ENCODE data around the gene VWA5B2.

VWA5B2 gene

GRCh38 chr3:184186184-184186901, 43.0 kb upstream of the VWA5B2 start, which contains the start of gene ABCF3:
Gene ABCF3, plus strand, starts transcription at chr3:184186199. Its CDS starts 9 bp downstream, at chr3:184186208.
- Histone ChIP-seq H3K9me3 (ENCODE audit: insufficient read depth, low read length, severe bottlenecking) (no peaks in the 10 kb centered on the region), H3K4me3 (ENCODE audit: low read depth in 1 of 2, low read length in 2 of 2) (peak within 1 kb of the TSS; percentile 47 to 68; a peak in 3 of 4 replicates), H3K9ac (ENCODE audit: low read depth, low read length) (peak within 1 kb of the TSS; percentile 72), H3K4me2 (ENCODE audit: insufficient read depth, low read length) (peak within 1 kb of the TSS; percentile 76), H3K4me1 (ENCODE audit: insufficient read depth, low read length) (peaks cover 29% of the 10 kb centered on the region), H3K27ac (ENCODE audit: low read length) (peak within 1 kb of the TSS; percentile 80), H3K36me3 (ENCODE audit: insufficient read depth, low read length) (peaks cover 70% of the 10 kb centered on the region), H3K79me2 (ENCODE audit: insufficient read depth, low read length) (peaks cover 33% of the 10 kb centered on the region), H4K20me1 (ENCODE audit: insufficient read depth, low read length) (peaks cover 17% of the 10 kb centered on the region), H2AFZ (ENCODE audit: low read depth, low read length) (peak within 1 kb of the TSS; percentile 92), H3K27me3 (ENCODE audit: insufficient read depth, low read length, poor library complexity) (no peaks in the 10 kb centered on the region)
- TF ChIP-seq, protein P1, sequence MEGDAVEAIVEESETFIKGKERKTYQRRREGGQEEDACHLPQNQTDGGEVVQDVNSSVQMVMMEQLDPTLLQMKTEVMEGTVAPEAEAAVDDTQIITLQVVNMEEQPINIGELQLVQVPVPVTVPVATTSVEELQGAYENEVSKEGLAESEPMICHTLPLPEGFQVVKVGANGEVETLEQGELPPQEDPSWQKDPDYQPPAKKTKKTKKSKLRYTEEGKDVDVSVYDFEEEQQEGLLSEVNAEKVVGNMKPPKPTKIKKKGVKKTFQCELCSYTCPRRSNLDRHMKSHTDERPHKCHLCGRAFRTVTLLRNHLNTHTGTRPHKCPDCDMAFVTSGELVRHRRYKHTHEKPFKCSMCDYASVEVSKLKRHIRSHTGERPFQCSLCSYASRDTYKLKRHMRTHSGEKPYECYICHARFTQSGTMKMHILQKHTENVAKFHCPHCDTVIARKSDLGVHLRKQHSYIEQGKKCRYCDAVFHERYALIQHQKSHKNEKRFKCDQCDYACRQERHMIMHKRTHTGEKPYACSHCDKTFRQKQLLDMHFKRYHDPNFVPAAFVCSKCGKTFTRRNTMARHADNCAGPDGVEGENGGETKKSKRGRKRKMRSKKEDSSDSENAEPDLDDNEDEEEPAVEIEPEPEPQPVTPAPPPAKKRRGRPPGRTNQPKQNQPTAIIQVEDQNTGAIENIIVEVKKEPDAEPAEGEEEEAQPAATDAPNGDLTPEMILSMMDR (IDR thresholded peaks at IDR 0.05; ENCODE audit: borderline replicate concordance, extremely low read depth, low read length, poor library complexity, severe bottlenecking) = peak; percentile 2
- TF ChIP-seq EZH2 (IDR thresholded peaks at IDR 0.05; ENCODE audit: borderline replicate concordance, low read depth, low read length, severe bottlenecking) = no peak
- no peak for DNase-seq
- peak; percentile 20 for ATAC-seq (ENCODE audit: insufficient read depth, low read depth)

DNA sequence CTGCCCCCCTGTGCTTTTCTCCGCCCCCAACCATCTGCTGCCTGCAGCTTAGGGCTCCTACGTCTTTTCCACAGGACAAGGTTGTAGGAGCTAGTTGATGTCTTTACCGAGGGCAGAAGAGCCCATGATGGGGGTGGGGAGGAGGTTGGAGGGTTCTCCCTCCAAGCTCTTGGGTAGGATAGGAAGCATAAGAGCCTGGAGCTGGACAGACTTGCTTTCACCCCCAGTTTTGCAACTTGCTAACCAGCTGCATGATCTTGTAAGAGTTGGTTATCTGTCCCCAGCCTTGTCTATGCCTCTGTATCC, 42.5 kb upstream of the VWA5B2 start:
- H3K27ac ChIP-seq (ENCODE audit: low read length) = peak overlapping the region; percentile 61
- ATAC-seq (ENCODE audit: insufficient read depth, low read depth) (no peak), DNase-seq (no peak)
- H4K20me1 ChIP-seq (ENCODE audit: insufficient read depth, low read length) = peaks cover 17% of the 10 kb centered on the region
- no peak overlapping the region for H2AFZ ChIP-seq (ENCODE audit: low read depth, low read length)
- no peaks in the 10 kb centered on the region for H3K9me3 ChIP-seq (ENCODE audit: insufficient read depth, low read length, severe bottlenecking)
- H3K79me2 ChIP-seq (ENCODE audit: insufficient read depth, low read length) = peaks cover 33% of the 10 kb centered on the region
- TF ChIP-seq, protein P1 (IDR thresholded peaks at IDR 0.05; ENCODE audit: borderline replicate concordance, extremely low read depth, low read length, poor library complexity, severe bottlenecking) = no peak
- no peak for TF ChIP-seq EZH2 (IDR thresholded peaks at IDR 0.05; ENCODE audit: borderline replicate concordance, low read depth, low read length, severe bottlenecking)
- peaks cover 29% of the 10 kb centered on the region for H3K4me1 ChIP-seq (ENCODE audit: insufficient read depth, low read length)
- H3K27me3 ChIP-seq (ENCODE audit: insufficient read depth, low read length, poor library complexity) = no peaks in the 10 kb centered on the region
- H3K4me2 ChIP-seq (ENCODE audit: insufficient read depth, low read length) = peak overlapping the region; percentile 71
- peak overlapping the region; percentile 47 to 68; a peak in 3 of 4 replicates for H3K4me3 ChIP-seq (ENCODE audit: low read depth in 1 of 2, low read length in 2 of 2)
- peak overlapping the region; percentile 62 for H3K9ac ChIP-seq (ENCODE audit: low read depth, low read length)
- H3K36me3 ChIP-seq (ENCODE audit: insufficient read depth, low read length) = peaks cover 70% of the 10 kb centered on the region

- no peak for DNase-seq
- Histone ChIP-seq H3K36me3 (ENCODE audit: insufficient read depth, low read length) (peaks cover 70% of the 10 kb centered on the region), H3K27ac (ENCODE audit: low read length) (no peak overlapping the region), H3K4me3 (ENCODE audit: low read depth in 1 of 2, low read length in 2 of 2) (no peak overlapping the region), H3K9me3 (ENCODE audit: insufficient read depth, low read length, severe bottlenecking) (no peaks in the 10 kb centered on the region), H3K9ac (ENCODE audit: low read depth, low read length) (0 out of 2 replicates have a peak overlapping the region, but pooled peaks have one; percentile 62), H4K20me1 (ENCODE audit: insufficient read depth, low read length) (peaks cover 22% of the 10 kb centered on the region), H3K4me2 (ENCODE audit: insufficient read depth, low read length) (peak overlapping the region; percentile 71; the same call in 1 of the 2 replicates), H3K4me1 (ENCODE audit: insufficient read depth, low read length) (peaks cover 29% of the 10 kb centered on the region), H3K79me2 (ENCODE audit: insufficient read depth, low read length) (peaks cover 33% of the 10 kb centered on the region), H3K27me3 (ENCODE audit: insufficient read depth, low read length, poor library complexity) (no peaks in the 10 kb centered on the region), H2AFZ (ENCODE audit: low read depth, low read length) (no peak overlapping the region)
- no peak for ATAC-seq (ENCODE audit: insufficient read depth, low read depth)
- no peak for TF ChIP-seq EZH2 (IDR thresholded peaks at IDR 0.05; ENCODE audit: borderline replicate concordance, low read depth, low read length, severe bottlenecking)
- TF ChIP-seq, protein P1 (IDR thresholded peaks at IDR 0.05; ENCODE audit: borderline replicate concordance, extremely low read depth, low read length, poor library complexity, severe bottlenecking) = no peak
Measured at GRCh38 chr3:184188080-184188479, 41.3 kb upstream of the VWA5B2 start.
